Hippocampal formation (tissue), 2 donors: Measurements from ENCODE around the gene PADI3.
"Not testable (repeated sequence)": the region's sequence is repeated elsewhere in the genome, so short reads cannot be mapped to it uniquely, and the experiment has no call there.

Source experiments
- DNase-seq, 2 donors: peaks; one replicate each; lab custom pipeline; 2025; lab: John Stamatoyannopoulos, UW

PADI3 gene

DNA sequence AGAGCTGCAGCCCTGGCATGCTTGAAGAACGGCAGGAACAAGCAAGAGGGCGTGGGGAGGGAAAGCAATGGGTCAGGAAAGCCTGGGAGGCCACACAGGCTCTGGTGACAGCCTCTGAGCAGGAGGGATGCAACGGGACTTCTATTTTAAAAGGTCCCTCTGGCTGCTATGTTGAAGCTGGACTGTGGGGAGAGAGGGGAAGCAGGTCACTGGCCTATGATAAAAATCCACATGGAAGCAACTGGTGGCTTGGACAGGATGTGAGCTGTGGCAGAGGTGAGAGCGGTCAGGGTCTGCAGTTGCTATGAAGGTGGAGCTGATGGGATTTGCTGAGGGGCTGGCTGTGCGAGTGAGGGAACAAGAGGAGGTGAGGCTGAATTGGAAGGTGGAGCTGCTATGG is 32.8 kb upstream of the PADI3 start:
- DNase-seq, result no peak

DNA sequence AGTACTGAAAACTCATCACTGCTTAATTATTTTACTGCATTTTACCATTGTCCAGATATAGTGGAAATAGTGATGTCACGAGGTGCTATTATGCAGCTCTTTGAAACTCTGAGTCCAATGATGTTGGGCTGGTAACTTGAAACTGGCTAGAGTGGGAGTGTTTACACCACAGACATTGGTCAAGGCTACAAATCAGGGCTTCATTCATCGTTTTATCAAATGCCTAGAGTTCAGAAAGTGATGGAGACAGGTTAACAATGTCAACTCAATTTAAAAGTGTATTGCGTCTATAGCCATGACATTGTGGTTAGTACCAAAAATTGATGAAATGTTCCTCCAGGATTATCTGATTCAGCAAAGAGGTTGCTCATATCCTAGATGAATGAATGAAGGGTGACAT is 31.3 kb upstream of the PADI3 start:
- no peak for DNase-seq

DNA sequence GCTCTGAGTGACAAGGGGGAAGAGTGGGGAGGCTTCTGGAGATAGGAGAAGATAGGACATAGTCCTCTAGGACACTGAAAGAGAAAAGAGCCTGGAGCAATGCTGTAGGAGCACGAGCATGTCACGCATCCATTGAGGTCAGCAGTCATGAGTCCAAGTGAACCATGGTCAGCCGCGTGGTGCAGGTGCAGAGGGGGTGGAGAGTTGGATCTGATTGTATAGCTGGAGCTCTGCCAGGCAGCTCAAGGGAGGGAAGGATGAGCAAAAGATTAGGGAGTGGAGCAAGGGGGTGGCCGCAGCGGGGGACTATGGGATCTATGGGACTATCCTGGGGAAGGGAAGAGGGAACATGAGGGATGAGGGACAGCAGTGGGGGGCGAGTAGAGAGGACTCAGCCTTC is 30.0 kb upstream of the PADI3 start:
- no peak for DNase-seq

- DNase-seq, result no peak
Measured at GRCh38 chr1:17220287-17220686, 28.6 kb upstream of the PADI3 start.

- no peak for DNase-seq
Measured at GRCh38 chr1:17222557-17222956, 26.3 kb upstream of the PADI3 start.

DNA sequence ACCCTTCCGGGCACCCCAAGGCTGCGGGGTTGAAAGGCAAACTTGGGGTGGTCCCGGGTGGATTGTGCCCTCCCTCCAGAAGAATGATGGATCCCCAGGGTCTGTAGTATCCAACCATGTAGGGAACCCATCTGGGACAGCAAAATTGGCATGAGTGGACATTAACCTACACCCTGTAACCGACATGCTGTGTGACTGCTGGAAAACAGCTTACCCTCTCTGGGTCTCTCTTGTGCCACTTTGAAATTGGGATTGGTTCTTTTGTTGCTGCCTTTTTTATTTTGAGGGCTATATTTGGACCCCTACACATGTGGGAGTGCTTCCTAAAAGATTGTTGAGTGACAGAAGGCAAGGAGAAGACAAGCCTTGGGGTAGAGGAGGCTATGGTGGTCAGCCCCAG is 24.5 kb upstream of the PADI3 start:
- DNase-seq, result no peak

DNA sequence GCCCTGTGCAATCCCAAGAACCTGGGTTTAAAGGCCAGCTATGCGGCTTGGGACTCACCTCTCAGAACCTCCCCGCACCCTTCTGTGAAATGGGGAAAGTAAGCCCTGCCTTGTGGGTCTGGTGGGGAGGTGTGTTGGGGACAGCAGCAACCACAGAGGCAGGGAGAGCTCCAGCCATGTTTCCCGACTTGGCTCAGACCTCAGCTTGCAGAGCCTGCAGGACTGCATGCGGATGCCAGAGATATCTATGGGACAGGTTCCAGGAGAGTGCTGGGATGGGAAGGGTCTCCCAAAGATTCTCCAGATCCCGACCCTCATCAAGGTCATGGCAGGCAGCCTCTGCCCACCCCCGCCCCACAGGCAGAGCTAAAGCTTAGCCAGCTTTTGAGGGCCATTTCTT is 23.8 kb upstream of the PADI3 start:
- no peak for DNase-seq

- DNase-seq, result no peak
Measured at GRCh38 chr1:17227358-17227915, 21.5 kb upstream of the PADI3 start.

DNA sequence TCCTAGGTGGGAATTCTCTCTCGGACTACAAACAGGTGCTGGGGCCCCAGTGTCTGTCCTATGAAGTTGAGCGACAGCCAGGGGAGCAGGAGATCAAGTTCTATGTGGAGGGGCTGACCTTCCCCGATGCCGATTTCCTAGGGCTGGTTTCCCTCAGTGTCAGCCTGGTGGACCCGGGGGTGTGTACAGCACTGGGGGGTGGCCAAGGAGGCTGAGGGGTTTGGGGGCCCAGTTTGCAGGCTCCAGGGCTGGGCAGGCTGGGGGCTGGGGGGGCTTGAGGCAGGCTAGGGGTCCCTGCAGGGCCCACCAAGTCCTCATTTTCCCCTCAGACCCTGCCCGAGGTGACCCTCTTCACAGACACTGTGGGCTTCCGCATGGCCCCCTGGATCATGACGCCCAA is 20.3 kb upstream of the PADI3 start:
- DNase-seq, result no peak

DNA sequence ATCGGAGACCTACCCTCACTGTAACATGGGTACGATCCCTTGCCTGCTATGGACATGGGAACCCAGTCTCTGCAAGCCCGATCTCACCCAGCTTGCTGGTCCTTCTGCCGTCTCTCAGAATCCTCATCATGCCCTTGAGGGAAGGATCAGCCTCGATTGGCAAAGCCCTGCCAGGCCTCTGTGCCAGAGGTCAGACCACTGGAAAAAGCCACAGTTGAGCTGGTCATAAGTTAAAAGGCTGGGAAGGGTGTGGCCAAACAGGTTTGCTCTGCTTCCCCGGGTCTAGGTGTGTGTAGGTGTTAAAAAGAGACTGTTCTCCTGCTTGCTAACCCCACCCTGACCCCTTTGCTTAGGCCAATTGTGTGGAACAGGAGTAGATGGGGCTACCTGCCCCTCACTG is 19.5 kb upstream of the PADI3 start:
- no peak for DNase-seq

DNA sequence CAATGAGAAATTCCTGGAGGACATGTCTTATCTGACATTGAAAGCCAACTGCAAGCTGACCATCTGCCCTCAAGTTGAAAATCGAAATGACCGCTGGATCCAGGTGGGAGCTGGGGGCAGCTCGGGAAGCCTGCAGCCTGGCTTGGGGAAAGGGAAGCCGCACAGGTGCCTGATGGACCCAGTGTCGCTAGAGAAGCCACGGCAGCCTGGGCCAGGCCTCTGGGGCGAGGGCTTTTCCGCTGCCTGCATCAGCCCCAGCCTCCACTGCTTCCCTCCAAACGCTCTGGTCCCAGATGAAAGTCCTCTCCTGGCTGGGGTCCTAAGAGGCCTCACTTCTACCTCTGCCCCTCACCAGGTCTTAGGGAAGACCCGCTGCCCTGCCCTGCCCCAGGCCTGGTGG is 18.8 kb upstream of the PADI3 start:
- DNase-seq, result no peak

DNA sequence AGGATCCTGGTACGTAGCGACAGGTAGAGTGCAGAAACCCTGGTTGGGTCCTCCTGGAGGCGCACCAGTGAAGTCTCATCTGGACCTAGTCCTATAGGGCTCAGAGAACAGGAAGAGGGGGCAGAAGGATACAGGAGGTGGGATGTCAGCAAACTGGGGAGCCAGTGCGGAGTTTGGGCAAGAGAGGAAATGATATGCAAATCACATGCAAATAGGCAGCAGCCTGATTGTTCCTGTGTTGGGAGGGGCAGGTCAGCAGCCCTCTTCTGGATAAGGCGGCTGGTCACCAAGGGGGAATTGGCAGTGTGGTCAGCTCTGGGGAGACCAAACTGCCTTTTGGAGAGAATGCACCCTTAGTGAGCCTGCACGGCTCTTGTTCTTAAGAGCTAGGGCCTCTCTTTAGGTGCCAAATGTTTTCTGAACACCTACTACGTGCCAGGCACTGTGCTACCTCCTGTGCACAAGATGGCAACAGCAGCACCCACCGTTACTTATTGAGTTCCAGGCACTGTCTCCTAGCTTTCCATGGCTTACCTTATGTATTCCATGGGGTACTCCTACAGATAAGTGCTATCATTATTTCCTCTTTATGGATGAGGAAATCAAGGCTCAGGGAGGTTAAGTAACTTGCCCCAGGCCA is 18.1 kb upstream of the PADI3 start:
- DNase-seq, result no peak

GRCh38 chr1:17232759-17233661 is 15.9 kb upstream of the PADI3 start:
- DNase-seq, result no peak

- peak in 1 of 2 donors; percentile 24 for DNase-seq
Measured at GRCh38 chr1:17233675-17234320, 15.1 kb upstream of the PADI3 start.

GRCh38 chr1:17234405-17234804 is 14.5 kb upstream of the PADI3 start:
- DNase-seq, result no peak

DNA sequence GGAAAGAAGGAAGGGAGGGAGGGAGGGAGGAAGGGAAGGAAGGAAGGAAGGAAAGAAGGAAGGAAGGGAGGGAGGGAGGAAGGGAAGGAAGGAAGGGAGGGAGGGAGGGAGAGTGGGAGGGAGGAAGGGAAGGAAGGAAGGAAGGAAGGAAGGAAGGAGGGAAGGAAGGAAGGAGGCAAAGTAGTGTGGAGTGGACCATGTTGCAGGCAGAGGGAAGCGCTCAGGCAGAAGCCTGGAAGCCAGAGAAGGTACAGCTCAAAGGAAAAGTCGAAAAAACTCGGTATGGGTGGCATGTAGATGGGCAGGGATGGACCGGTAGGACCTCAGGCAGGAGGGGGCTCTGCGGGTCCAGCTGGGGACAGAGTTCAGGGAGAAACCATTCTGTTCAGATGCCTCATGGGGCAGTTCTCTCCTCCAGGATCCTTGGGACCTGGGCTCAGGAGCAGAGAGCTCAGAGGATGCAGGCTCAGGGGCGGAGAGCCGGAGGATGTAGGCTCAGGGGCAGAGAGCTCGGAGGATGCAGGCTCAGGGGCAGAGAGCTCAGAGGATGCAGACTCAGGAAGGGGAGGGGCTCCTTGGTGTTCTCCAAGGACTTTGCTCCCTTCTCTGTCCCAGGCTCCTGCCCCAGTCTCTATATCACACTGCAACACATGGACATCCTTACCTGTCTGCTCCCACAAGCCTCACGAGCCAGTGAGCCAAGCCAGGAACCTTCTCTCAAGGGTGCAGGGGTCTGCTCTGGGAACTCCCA is 13.6 kb upstream of the PADI3 start:
- DNase-seq, result no peak

- peak; percentile 70 to 83 for DNase-seq
Measured at GRCh38 chr1:17236779-17237560, 11.9 kb upstream of the PADI3 start.

- DNase-seq, result no peak
Measured at GRCh38 chr1:17237561-17237903, 11.4 kb upstream of the PADI3 start.

- peak in 1 of 2 donors; percentile 4 for DNase-seq
Measured at GRCh38 chr1:17239420-17239819, 9.5 kb upstream of the PADI3 start.

DNA sequence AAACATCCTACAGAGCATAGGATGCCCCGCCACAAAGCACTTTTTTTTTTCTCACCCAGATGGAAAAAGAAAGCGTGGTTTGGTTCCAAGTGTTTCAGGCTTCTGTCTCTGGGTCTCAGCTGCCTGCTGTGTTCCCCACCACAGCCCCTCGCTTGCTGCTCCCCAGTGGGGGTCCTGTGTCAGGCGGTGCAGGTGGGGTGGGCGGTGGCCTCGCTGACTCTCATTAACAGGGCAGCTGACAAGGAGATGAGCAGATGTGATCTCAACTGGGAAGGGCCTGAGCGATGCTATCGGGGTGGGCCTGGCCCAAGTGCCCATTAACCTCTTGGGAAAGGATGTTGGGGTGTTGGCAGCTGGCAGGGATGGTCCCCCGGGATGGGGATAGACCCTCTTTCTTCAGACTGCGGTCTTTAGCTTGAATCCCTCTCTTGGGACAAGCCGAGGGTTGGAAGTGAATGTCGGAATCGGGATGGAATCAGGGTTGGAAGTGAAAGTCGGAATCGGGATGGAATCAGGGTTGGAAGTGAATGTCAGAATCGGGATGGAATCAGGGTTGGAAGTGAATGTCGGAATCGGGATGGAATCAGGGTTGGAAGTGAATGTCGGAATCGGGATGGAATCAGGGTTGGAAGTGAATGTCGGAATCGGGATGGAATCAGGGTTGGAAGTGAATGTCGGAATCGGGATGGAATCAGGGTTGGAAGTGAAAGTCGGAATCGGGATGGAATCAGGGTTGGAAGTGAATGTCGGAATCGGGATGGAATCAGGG is 7.7 kb upstream of the PADI3 start:
- DNase-seq, result not testable (repeated sequence)

GRCh38 chr1:17241780-17242074 is 7.2 kb upstream of the PADI3 start:
- DNase-seq, result not testable (repeated sequence)
